HG03571 (cell line): ENCODE data around the gene BMP2.

Experiments
- ATAC-seq: cut with Tn5 transposase; IDR thresholded peaks from one replicate; pipeline ENCODE4 v1.9.1; 2021; ENCODE audit not compliant: unreplicated experiment

BMP2 gene

GRCh38 chr20:6767536-6768227 is at the start of gene BMP2:
BMP2 (plus strand) TSS chr20:6767686; CDS start chr20:6770127, 2,441 bp downstream.
- peak; percentile 71 for ATAC-seq

- ATAC-seq: no peak
Measured at GRCh38 chr20:6718662-6719368, 48.7 kb upstream of the BMP2 start.

GRCh38 chr20:6719369-6719721 is 48.1 kb upstream of the BMP2 start:
- ATAC-seq: no peak

GRCh38 chr20:6726761-6727160 is 40.7 kb upstream of the BMP2 start:
- ATAC-seq: no peak

- ATAC-seq: no peak
Measured at GRCh38 chr20:6730672-6731328, 36.7 kb upstream of the BMP2 start.

- no peak for ATAC-seq
Measured at GRCh38 chr20:6732001-6732447, 35.5 kb upstream of the BMP2 start.

GRCh38 chr20:6732851-6733250 is 34.6 kb upstream of the BMP2 start:
- ATAC-seq: no peak

GRCh38 chr20:6733965-6734364 is 33.5 kb upstream of the BMP2 start:
- ATAC-seq: no peak

- ATAC-seq: no peak
Measured at GRCh38 chr20:6735942-6736845, 31.3 kb upstream of the BMP2 start.

- ATAC-seq: no peak
Measured at GRCh38 chr20:6739406-6739805, 28.1 kb upstream of the BMP2 start.

GRCh38 chr20:6740096-6740495 is 27.4 kb upstream of the BMP2 start:
- ATAC-seq: no peak

- no peak for ATAC-seq
Measured at GRCh38 chr20:6744180-6744579, 23.3 kb upstream of the BMP2 start.

GRCh38 chr20:6744805-6745204 is 22.7 kb upstream of the BMP2 start:
- no peak for ATAC-seq

- ATAC-seq: no peak
Measured at GRCh38 chr20:6746901-6747609, 20.4 kb upstream of the BMP2 start.

- ATAC-seq: no peak
Measured at GRCh38 chr20:6750438-6750837, 17.0 kb upstream of the BMP2 start.

GRCh38 chr20:6756693-6757595 is 10.5 kb upstream of the BMP2 start:
- ATAC-seq: no peak

GRCh38 chr20:6764619-6765018 is 2.9 kb upstream of the BMP2 start:
- ATAC-seq: no peak

- no peak for ATAC-seq
Measured at GRCh38 chr20:6765469-6766058, 1.9 kb upstream of the BMP2 start.

- ATAC-seq: no peak
Measured at GRCh38 chr20:6766433-6766832, 1.1 kb upstream of the BMP2 start.
